Endodermal cell (in vitro differentiated cells): ENCODE results near the gene TESK1. TPM values are rescaled to one million over a fixed set of nuclear protein-coding genes. Genes with fewer than 3 reads are reported as not detected.
"Not testable (repeated sequence)": the region's sequence is repeated elsewhere in the genome, so short reads cannot be mapped to it uniquely, and the experiment has no call there.

Experiments used
- DNase-seq: peaks from one replicate; pipeline ENCODE4 v3.0.0-alpha.2; 2017
- H3K27ac ChIP-seq: 2 replicates; pipeline ENCODE4 v1.5.1; 2013; ENCODE audit warnings: mild to moderate bottlenecking, low read depth, low read length, moderate library complexity
- H3K27me3 ChIP-seq: 2 replicates; pipeline ENCODE4 v1.6.1; 2013; ENCODE audit warnings: mild to moderate bottlenecking, low read length, moderate library complexity; ENCODE audit not compliant: insufficient read depth, control insufficient read depth, poor library complexity, severe bottlenecking
- H3K36me3 ChIP-seq: 2 replicates; pipeline ENCODE4 v1.7.0; 2013; ENCODE audit warnings: mild to moderate bottlenecking, low read length, moderate library complexity; ENCODE audit not compliant: control insufficient read depth, insufficient read depth
- H3K4me1 ChIP-seq: one replicate; pipeline ENCODE4 v1.7.0; 2013; ENCODE audit warnings: low read length; ENCODE audit not compliant: control insufficient read depth, insufficient read depth
- H3K4me3 ChIP-seq: 2 replicates; pipeline ENCODE4 v1.5.1; 2013; ENCODE audit warnings: mild to moderate bottlenecking, low read length, moderate library complexity
- H3K9ac ChIP-seq: 2 replicates; pipeline ENCODE4 v1.6.1; 2013; ENCODE audit warnings: mild to moderate bottlenecking, low read length, moderate library complexity; ENCODE audit not compliant: poor library complexity, severe bottlenecking; ENCODE audit errors: extremely low read depth
- H3K9me3 ChIP-seq: 2 replicates; pipeline ENCODE4 v1.6.1; 2013; ENCODE audit warnings: mild to moderate bottlenecking, low read length, moderate library complexity; ENCODE audit not compliant: control insufficient read depth
- H3K27ac Mint-ChIP-seq: 2 replicates; pipeline ENCODE4 v1.8.0; 2020; ENCODE audit warnings: mixed read lengths
- H3K27me3 Mint-ChIP-seq: 2 replicates; pipeline ENCODE4 v1.8.0; 2021; ENCODE audit warnings: mild to moderate bottlenecking, mixed read lengths; ENCODE audit not compliant: insufficient read depth
- H3K36me3 Mint-ChIP-seq: 2 replicates; pipeline ENCODE4 v1.8.0; 2020; ENCODE audit warnings: low read depth, mixed read lengths
- H3K4me1 Mint-ChIP-seq: 2 replicates; pipeline ENCODE4 v1.8.0; 2020; ENCODE audit warnings: mixed read lengths
- H3K4me3 Mint-ChIP-seq: 2 replicates; pipeline ENCODE4 v1.8.0; 2020; ENCODE audit warnings: mild to moderate bottlenecking, moderate library complexity, mixed read lengths
- H3K9me3 Mint-ChIP-seq: 2 replicates; pipeline ENCODE4 v1.8.0; 2020; ENCODE audit warnings: mild to moderate bottlenecking, mixed read lengths
- CTCF ChIP-seq: fragments of 200-600 bp; sonication (generic); conservative IDR thresholded peaks from 2 replicates; pipeline ENCODE4 v1.5.0; 2021; ENCODE audit warnings: antibody characterized with exemption, mild to moderate bottlenecking
- WGBS, 2 experiments: methylation state at CpG; one replicate each; pipeline versions ENCODE4 v1.1.5 to v1.1.7; 2013; ENCODE audit warnings: missing lambda C conversion rate in 2 of 2, mixed read lengths in 1 of 2; ENCODE audit not compliant: insufficient coverage in 1 of 2, insufficient read length in 1 of 2; 5-methylcytosine and 5-hydroxymethylcytosine counted together
- total RNA-seq, 2 donors: library from RNA; stranded (reverse); fragmentation: NEBNext Ultra II Directional in 1 of 2; extraction: Animal tissue kit (Norgen Biotek cat#: 25700) in 1 of 2; gene quantifications; 2 replicates in 1 of 2; 3 replicates in 1 of 2; pipeline ENCODE4 v1.2.1, GENCODE V29; 2021

Gene TESK1
- total RNA-seq, 2 donors from 2014 or later, result 30.7 to 35.2 TPM

DNA sequence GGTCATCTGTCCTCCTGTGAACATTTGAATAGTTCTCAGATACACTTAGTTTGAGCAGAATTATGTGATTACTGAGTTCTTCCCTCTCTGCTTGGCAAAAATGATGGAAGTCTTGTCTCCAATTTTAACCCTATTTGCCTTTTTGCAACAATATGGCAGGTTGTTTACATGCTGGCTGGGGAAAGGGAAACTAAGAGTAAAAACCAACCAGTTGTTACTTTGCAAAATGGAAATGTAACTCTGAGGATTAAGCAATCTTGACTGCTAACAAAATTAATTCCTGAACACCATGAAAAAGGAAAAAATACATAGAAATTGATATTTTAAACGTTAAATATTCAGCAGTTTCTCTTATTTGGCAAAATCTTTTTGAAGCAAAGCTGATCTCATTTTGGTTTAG, 34.6 kb downstream of the TESK1 start:
- Histone ChIP-seq H3K36me3 (no peaks in the 10 kb centered on the region), H3K9ac (no peak overlapping the region), H3K27ac (no peak overlapping the region), H3K9me3 (no peaks in the 10 kb centered on the region), H3K4me1 (no peaks in the 10 kb centered on the region), H3K4me3 (no peak overlapping the region), H3K27me3 (no peaks in the 10 kb centered on the region)
- Mint-ChIP-seq H3K4me3 (no peak overlapping the region), H3K9me3 (peaks cover 20% of the 10 kb centered on the region), H3K36me3 (peaks cover 15% of the 10 kb centered on the region), H3K4me1 (no peaks in the 10 kb centered on the region), H3K27ac (no peak overlapping the region), H3K27me3 (peaks cover 4% of the 10 kb centered on the region)
- DNase-seq, result no peak
- 86% methylated on average over 1 of the region's 1 CpG; no CpG with 5 or more reads in 1 of the 2 experiments for WGBS, 2 experiments
- TF ChIP-seq CTCF, result no peak

DNA sequence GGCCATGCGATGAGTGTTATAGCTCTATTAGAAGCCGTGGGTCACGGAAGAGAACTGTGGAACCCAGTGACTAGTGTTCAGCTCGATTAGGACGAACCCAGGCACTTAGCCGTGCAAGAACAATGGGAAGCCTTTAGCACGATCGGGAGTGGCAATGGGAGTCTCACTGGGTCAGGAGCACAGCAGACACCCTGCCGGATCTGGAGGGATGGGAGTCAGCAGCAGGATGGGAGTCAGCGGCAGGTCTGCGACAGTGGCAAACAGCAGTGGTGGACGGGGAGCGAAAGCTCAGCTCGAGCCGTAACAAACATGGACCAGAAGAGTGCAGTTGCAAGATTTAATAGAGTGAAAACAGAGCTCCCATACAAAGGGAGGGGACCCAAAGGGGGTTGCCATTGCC, 35.4 kb downstream of the TESK1 start:
- not testable (repeated sequence) for H3K9me3 ChIP-seq, H3K27me3 ChIP-seq, H3K4me3 Mint-ChIP-seq, H3K27me3 Mint-ChIP-seq, H3K4me1 Mint-ChIP-seq, H3K4me1 ChIP-seq, H3K27ac ChIP-seq, H3K9ac ChIP-seq, H3K36me3 ChIP-seq, H3K4me3 ChIP-seq, H3K27ac Mint-ChIP-seq, DNase-seq
- WGBS, 2 experiments, result 95 to 97% methylated on average over 15 of the region's 15 CpGs
- peaks cover 20% of the 10 kb centered on the region for H3K9me3 Mint-ChIP-seq
- peaks cover 15% of the 10 kb centered on the region for H3K36me3 Mint-ChIP-seq

DNA sequence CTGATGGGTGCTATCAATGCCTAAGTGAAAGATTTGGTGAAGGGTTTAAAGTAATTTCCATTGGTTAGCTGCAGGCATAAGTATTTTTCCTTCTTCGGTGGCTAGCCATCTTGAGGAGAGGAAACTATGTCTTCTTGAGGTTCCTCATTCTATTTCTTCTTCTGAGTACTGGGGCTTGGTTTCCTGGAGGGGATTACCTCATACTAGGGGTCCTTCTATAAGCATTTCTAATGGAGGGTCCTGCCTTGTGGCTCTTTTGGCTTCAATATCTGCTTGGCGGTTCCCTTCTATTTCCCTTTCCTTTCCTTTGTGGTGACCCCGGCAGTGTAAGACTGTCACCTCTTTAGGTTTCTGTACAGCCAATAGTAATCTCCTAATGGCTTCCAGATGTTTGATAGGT, 36.4 kb downstream of the TESK1 start:
- 100% methylated on average over 1 to 3 of the region's 3 CpGs for WGBS, 2 experiments
- not testable (repeated sequence) for DNase-seq, H3K4me3 ChIP-seq, H3K4me3 Mint-ChIP-seq, H3K27ac Mint-ChIP-seq, H3K4me1 ChIP-seq, H3K36me3 ChIP-seq, H3K27ac ChIP-seq, H3K27me3 ChIP-seq, H3K27me3 Mint-ChIP-seq, H3K9me3 ChIP-seq, H3K9ac ChIP-seq, H3K4me1 Mint-ChIP-seq
- peaks cover 15% of the 10 kb centered on the region for H3K36me3 Mint-ChIP-seq
- peaks cover 20% of the 10 kb centered on the region for H3K9me3 Mint-ChIP-seq

DNA sequence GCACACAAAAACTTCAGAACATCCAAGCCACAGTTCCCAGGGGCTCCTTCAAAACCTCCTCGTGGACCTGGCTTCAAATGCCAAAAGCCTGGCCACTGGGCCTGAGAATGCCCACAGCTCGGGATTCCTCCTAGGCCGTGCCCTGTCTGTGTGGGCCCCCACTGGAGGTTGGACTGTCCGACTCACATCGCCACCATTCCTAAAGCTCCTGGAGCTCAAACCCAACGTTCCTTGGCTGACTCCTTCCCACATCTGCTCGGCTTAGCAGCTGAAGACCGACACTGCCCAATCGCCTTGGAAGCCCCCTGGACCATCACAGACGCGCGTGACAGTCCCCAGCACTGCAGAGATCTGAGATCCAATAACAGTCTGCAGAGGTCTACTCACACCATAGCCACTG, 38.0 kb downstream of the TESK1 start:
- TF ChIP-seq CTCF, result no peak
- Mint-ChIP-seq H3K36me3 (peaks cover 15% of the 10 kb centered on the region), H3K27me3 (peaks cover 7% of the 10 kb centered on the region), H3K4me1 (no peaks in the 10 kb centered on the region), H3K27ac (no peak overlapping the region), H3K9me3 (peaks cover 8% of the 10 kb centered on the region), H3K4me3 (no peak overlapping the region)
- no peak for DNase-seq
- H3K27me3 ChIP-seq, result no peaks in the 10 kb centered on the region
- WGBS, 2 experiments, result 88 to 94% methylated on average over 11 to 12 of the region's 12 CpGs
- H3K36me3 ChIP-seq, result no peaks in the 10 kb centered on the region
- no peak overlapping the region for H3K27ac ChIP-seq
- no peaks in the 10 kb centered on the region for H3K9me3 ChIP-seq
- no peak overlapping the region for H3K4me3 ChIP-seq
- H3K4me1 ChIP-seq, result no peaks in the 10 kb centered on the region
- H3K9ac ChIP-seq, result no peak overlapping the region

DNA sequence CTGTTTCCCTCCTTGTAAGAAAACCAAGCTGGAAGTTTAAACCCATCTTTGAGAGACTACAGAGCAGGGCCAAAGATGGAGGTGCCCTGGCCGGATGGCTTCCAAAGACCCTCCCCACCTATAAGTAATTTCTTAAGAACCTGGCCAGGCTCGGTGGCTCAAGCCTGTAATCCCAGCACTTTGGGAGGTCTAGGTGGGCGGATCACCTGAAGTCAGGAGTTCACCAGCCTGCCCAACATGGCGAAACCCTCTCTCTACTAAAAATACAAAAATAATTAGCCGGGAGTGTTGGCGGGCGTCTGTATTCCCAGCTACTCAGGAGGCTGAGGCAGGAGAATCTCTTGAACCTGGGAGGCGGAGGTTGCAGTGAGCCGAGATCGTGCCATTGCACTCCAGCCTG, 40.7 kb downstream of the TESK1 start:
- H3K36me3 ChIP-seq, H3K27me3 ChIP-seq, H3K27ac ChIP-seq, H3K9me3 Mint-ChIP-seq, H3K4me1 ChIP-seq, H3K4me1 Mint-ChIP-seq, H3K36me3 Mint-ChIP-seq, H3K9me3 ChIP-seq: not testable (repeated sequence)
- DNase-seq, result peak; percentile 69
- Mint-ChIP-seq H3K27ac (peak overlapping the region; percentile 93), H3K27me3 (peaks cover 12% of the 10 kb centered on the region), H3K4me3 (peak overlapping the region; percentile 80)
- WGBS, 2 experiments, result 45 to 80% methylated on average over 3 to 10 of the region's 10 CpGs
- Histone ChIP-seq H3K4me3 (peak overlapping the region; percentile 98), H3K9ac (peak overlapping the region; percentile 76)
